SKM-1 (cell line): ENCODE results near the gene WHAMM.
"Not testable (repeated sequence)": the region's sequence is repeated elsewhere in the genome, so short reads cannot be mapped to it uniquely, and the experiment has no call there.

ENCODE experiments used
- DNase-seq: peaks from one replicate; lab custom pipeline; 2025; ENCODE audit not compliant: unreplicated experiment; lab: John Stamatoyannopoulos, UW

Gene WHAMM

DNA sequence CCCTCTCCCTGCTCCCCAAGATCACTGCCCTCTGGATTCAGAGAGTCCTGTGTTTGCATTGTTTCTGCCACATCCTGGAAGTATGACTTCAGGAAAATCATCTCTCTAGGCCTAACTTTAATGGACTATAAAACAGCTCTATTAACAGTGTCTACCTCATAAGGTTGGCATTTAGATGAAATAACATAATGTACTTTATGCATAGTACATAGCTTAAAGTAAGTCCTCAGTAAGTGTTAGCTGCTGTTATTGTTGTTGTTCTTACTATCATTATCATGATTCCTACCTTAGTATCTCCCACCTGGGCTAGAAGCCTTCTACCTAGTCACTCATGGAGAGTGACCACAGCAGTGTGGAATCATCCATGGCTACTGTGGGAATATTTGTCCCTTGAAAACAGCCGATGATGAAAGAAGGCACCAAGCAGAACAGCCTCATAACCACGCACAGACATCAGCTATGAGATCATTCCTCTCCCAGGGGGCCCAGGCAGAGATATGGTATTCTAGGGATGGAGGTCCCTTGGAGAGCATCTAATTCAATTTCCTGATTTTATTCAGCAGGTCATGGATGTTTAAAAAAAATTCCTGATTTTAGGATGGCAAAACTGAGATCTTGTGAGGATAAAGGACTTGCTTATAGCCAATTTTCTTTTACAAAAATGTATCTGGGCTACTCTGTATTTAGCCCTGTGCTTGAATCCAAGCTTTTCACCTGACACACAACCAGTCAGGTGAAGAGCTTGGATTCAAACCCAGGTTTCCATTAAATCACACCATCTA, 5.4 kb upstream of the WHAMM start:
- no peak for DNase-seq

DNA sequence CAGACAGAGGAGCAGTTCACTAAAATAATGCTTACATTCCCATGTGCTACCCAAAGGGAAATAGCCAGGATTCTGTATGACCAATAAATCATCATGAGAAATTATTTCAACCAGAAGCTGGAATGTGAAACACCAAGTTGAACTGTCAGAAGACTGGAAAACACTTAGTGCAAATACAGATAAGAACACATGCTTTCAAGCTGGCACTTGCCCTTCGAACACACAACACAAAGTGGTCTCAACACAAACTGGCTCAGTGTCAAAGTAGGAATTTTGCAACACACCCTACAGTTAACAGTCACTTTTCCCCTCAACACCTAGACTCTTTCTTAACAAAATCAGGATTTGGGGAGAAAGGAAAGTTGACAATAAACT, 4.9 kb upstream of the WHAMM start:
- DNase-seq = no peak

GRCh38 chr15:82805994-82806406, 3.4 kb upstream of the WHAMM start, which contains the start of gene FSD2:
TSS of gene FSD2 (minus strand) at chr15:82806069. CDS start at chr15:82787390, 18,679 bp downstream.
- peak; percentile 6 for DNase-seq

GRCh38 chr15:82807920-82808633, 1.4 kb upstream of the WHAMM start:
- no peak for DNase-seq

DNA sequence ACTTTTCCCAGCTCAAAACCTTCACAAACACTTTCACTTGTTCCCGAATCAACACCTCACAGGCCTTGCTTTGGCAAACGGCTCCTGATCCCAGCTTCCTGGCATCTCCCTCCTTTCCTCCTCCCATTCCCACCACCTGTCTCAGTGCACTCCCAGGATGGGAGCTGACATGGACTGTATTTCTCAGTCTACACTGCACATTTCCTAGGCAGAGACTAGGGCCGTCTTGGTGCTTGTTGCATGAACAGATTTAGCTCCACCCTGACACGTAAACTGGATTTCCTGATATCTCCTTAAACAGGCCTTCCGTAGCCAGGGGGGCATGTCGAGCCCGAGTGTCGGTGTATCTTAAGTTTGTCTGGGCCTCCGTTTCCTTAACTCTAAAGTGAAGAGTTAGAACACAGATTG, 790 bp upstream of the WHAMM start:
- no peak for DNase-seq

GRCh38 chr15:82810061-82810889, 847 bp downstream of the WHAMM start:
- DNase-seq = peak; percentile 30

GRCh38 chr15:82810890-82811426, 1.5 kb downstream of the WHAMM start:
- DNase-seq = peak; percentile 30

- no peak for DNase-seq
Measured at GRCh38 chr15:82812994-82813393, 3.6 kb downstream of the WHAMM start.

DNA sequence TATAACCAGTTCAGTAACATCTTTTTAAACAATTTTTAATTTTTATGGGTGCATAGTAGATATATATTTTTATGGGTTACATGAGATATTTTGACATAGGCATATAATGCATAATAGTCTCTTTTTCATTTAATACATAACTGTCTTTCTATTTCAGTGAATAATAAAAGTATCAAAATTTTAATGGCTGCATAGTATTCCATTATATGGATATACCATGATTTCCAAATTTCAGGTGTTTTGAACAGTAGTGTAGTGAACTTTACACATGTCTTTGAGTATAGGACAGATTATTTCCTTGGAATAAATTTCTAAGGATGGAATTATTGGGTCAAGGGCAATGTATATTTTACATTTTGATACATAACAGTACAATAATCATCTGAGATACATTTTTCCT, 10.7 kb downstream of the WHAMM start:
- DNase-seq = no peak

DNA sequence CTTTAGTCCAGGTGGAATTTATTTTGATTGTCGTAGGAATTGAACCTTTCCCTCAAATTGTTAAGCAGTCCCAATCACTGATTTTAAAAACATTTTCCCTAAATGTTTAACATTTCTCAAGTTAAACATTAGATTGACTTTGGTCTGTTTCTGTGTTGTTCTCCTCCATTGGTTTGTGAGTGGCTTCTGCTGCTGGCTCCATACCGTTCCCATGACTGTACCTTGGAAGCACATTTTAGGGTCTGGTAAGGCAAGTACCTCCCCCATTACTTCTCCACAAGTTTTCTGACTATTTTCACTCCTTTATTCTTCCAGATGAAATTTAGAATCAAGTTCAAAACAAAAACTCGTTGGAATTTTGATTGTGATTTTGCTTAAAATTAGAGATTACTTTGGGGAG, 12.0 kb downstream of the WHAMM start:
- not testable (repeated sequence) for DNase-seq

- DNase-seq = not testable (repeated sequence)
Measured at GRCh38 chr15:82821851-82822250, 12.4 kb downstream of the WHAMM start.

DNA sequence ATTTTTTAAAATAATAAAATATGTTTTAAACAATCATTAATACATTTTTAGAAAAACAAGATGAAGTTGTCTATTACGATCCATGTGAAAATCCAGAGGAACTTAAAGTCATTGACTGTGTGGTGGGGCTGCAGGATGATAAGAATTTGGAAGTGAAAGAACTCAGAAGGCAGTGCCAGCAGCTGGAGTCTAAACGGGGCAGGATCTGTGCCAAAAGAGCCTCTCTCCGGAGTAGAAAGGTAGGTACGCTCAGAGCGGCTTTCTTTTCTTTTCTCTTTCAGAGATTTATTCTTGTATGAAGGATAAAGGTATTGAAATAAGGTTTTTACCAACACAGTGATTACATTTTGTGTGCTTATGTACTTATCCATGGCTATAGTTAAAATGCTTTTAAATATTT, 13.6 kb downstream of the WHAMM start:
- DNase-seq = no peak

DNA sequence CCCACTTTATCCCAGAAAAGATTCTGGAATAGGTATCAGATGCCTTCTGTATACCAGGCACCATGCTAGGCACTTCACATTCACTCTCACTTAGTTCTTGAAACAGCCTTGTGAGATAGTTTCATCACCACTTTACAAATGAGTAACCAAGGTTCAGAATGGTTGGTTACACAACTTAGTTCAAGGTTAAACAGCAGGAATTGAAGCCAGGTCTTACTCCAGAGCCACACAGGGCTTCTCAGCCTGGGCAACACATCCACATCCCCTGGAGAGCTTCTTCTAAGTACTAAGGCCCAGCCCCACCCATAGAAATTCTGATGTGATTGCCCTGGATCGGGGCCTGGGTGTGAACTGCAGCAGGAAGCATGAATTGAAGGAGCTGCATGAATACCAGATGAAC, 18.6 kb downstream of the WHAMM start:
- no peak for DNase-seq

GRCh38 chr15:82829234-82829633, 19.8 kb downstream of the WHAMM start:
- DNase-seq = no peak

DNA sequence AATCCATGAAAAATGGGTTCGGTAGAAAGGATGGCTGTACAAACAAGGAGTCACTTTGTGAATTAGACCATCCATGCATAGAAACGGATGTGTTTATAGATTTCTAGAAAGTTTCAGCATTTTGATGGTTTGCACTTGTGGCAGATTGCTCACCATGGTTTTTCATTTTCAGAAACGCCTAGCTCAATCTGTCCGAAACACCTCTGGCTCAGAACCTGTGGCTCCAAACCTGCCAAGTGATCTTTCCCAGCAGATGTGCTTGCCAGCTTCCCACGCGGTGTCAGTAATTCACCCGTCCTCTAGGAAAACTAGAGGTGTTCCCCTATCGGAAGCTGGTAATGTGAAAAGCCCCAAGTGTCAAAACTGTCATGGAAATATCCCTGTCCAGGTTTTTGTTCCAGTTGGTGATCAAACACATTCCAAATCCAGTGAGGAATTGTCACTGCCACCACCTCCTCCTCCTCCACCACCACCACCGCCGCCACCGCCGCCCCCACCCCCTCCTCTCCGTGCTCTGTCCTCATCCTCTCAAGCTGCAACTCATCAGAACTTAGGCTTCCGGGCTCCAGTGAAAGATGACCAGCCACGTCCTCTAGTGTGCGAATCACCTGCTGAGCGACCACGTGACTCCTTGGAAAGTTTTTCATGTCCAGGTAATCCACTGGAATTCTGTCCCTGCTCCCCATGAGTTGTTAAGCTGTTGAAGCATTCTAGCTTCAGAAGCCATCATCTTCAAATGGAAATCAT, 21.2 kb downstream of the WHAMM start:
- no peak for DNase-seq

DNA sequence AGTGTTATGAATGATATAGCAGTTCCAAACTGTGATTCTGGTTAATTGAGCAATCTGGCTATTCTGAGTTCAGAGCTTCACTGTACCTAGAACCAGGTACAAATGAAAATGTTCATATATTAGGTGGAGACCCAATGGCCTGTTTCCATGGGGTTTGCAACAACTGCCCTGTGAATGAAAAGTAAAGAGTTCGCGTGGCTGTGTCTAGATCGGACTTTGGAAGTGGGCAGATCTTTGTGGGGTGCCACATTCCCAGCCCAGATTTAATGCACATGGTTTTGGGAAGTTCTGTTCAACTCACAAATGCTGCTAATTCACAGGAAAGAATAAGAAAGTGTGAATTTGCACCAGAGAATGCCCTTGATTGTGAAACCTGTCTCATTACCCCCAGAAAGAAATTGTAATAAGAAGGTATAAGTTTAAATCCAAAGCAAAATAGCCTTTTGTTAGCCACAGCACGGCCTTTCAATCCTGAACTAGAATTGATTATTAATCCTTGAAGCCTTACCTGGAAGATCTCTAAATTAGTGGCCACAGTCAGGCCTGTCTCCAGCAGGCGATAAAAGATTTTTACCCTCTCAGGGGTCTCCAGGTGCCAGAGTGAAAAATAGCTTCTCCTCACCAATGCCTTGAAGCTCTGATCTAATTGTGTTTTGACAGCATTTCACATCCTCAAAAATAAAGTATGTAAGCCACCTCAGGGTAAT, 22.6 kb downstream of the WHAMM start:
- no peak for DNase-seq

- DNase-seq = peak; percentile 71
Measured at GRCh38 chr15:82832601-82833361, 23.4 kb downstream of the WHAMM start.

GRCh38 chr15:82833362-82833682, 23.9 kb downstream of the WHAMM start:
- DNase-seq = no peak

DNA sequence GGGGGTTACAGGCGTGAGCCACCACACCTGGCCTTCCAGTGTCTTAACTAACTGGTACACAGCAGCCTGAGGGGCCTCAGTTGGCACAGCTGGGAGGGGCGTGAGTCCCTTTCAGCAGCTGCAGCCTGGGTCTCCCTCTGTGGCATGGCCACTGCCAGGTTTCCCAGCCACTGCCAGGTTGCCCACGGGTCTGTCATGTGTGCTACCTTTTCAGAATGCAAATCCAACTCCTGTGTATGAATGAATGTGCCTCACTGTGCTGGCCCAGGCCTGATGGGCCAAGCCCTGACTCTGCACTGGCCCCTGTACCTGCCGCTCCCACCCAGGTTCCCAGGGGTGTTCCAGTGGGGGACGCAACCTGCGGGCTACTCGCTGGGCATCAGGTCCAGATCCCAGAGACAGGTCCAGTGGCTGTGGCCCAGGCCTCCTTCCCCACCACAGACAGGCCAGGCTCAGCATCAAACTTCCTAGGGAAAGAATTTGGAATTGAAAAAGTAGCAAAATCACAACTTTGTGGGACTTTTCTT, 26.0 kb downstream of the WHAMM start:
- no peak for DNase-seq
